ENCODE results near the gene MPO. TPM values are rescaled to one million over a fixed set of nuclear protein-coding genes. Genes with fewer than 3 reads are reported as not detected.

Gene MPO
- total and polyA plus RNA-seq, 9 of the 15 experiments (the other 6 are each of a cell fraction or from before 2014, with no cell fraction given), result 0.04 to 0.47 (median 0.39) TPM; not detected in 6

- TF ChIP-seq, protein P1, sequence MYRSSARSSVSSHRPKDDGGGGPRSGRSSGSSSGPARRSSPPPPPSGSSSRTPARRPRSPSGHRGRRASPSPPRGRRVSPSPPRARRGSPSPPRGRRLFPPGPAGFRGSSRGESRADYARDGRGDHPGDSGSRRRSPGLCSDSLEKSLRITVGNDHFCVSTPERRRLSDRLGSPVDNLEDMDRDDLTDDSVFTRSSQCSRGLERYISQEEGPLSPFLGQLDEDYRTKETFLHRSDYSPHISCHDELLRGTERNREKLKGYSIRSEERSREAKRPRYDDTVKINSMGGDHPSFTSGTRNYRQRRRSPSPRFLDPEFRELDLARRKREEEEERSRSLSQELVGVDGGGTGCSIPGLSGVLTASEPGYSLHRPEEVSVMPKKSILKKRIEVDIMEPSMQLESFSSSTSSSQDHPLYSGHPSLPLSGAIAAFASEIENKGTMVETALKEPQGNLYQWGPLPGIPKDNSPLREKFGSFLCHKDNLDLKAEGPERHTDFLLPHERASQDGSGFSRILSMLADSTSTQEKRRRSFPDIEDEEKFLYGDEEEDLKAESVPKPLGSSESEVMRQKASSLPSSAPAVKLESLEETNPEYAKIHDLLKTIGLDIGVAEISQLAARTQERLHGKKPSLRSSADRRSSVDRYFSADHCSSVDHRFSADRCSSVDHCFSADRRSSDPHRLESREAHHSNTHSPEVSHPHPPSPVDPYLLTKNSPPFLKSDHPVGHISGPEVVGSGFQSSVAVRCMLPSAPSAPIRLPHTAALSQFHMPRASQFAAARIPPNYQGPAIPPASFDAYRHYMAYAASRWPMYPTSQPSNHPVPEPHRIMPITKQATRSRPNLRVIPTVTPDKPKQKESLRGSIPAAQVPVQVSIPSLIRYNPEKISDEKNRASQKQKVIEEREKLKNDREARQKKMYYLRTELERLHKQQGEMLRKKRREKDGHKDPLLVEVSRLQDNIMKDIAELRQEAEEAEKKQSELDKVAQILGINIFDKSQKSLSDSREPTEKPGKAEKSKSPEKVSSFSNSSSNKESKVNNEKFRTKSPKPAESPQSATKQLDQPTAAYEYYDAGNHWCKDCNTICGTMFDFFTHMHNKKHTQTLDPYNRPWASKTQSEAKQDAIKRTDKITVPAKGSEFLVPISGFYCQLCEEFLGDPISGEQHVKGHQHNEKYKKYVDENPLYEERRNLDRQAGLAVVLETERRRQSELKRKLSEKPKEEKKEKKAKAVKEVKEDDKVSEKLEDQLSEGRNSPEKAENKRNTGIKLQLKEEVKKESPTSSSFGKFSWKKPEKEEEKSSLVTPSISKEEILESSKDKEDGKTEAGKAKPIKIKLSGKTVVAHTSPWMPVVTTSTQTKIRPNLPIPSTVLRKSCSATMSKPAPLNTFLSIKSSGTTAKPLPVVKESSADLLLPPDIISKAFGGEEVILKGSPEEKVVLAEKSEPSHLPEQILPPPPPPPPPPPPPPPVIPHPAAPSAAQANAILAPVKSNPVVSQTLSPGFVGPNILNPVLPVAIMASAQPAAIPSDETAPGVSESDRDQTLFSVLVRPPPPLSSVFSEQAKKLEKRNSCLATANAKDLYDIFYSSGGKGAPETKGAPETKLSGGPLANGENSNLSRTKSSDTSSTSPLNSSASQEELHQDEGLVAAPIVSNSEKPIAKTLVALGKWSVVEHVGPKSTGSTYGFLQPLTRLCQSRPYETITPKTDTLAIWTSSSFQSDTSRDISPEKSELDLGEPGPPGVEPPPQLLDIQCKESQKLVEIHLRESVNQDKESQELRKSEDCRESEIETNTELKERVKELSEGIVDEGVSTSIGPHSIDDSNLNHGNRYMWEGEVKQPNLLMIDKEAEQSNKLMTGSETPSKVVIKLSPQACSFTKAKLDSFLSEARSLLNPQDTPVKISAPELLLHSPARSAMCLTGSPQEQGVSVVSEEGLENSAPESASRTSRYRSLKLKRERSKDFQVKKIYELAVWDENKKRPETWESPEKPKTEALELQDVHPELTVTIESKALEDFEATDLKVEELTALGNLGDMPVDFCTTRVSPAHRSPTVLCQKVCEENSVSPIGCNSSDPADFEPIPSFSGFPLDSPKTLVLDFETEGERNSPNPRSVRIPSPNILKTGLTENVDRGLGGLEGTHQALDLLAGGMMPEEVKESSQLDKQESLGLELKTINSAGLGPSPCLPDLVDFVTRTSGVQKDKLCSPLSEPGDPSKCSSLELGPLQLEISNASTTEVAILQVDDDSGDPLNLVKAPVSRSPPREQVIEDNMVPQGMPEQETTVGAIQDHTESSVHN (IDR thresholded peaks at IDR 0.05; ENCODE audit: borderline replicate concordance in 1 of 2, low read depth in 1 of 2), result no peak
- TF ChIP-seq ZNF197 (CRISPR knock-in tag; IDR thresholded peaks at IDR 0.05; ENCODE audit: low read depth) (no peak), TAF15 (IDR thresholded peaks at IDR 0.05; ENCODE audit: low read depth, low read length) (no peak), U2AF2 (optimal IDR thresholded peaks at IDR 0.05; ENCODE audit: low read depth, low read length) (no peak), SAFB (IDR thresholded peaks at IDR 0.05; ENCODE audit: borderline replicate concordance, low read depth, low read length) (no peak), ZHX1 (conservative IDR thresholded peaks at IDR 0.05; ENCODE audit: low read length) (no peak), HOMEZ (CRISPR knock-in tag; IDR thresholded peaks at IDR 0.05) (no peak), LARP7 (IDR thresholded peaks at IDR 0.05) (no peak), HCFC1 (IDR thresholded peaks at IDR 0.05; ENCODE audit: low read depth, low read length) (no peak), WHSC1 (IDR thresholded peaks at IDR 0.05; ENCODE audit: low read length) (no peak)
- TF ChIP-seq, protein P2, sequence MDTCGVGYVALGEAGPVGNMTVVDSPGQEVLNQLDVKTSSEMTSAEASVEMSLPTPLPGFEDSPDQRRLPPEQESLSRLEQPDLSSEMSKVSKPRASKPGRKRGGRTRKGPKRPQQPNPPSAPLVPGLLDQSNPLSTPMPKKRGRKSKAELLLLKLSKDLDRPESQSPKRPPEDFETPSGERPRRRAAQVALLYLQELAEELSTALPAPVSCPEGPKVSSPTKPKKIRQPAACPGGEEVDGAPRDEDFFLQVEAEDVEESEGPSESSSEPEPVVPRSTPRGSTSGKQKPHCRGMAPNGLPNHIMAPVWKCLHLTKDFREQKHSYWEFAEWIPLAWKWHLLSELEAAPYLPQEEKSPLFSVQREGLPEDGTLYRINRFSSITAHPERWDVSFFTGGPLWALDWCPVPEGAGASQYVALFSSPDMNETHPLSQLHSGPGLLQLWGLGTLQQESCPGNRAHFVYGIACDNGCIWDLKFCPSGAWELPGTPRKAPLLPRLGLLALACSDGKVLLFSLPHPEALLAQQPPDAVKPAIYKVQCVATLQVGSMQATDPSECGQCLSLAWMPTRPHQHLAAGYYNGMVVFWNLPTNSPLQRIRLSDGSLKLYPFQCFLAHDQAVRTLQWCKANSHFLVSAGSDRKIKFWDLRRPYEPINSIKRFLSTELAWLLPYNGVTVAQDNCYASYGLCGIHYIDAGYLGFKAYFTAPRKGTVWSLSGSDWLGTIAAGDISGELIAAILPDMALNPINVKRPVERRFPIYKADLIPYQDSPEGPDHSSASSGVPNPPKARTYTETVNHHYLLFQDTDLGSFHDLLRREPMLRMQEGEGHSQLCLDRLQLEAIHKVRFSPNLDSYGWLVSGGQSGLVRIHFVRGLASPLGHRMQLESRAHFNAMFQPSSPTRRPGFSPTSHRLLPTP (IDR thresholded peaks at IDR 0.05; ENCODE audit: borderline replicate concordance, extremely low read depth, insufficient read length), result no peak
Observed at GRCh38 chr17:58329810-58330537, 49.2 kb upstream of the MPO start (continued).
